GM12878 (cell line): ENCODE measurements around the gene GPR108.

ENCODE experiments used
- CTCF ChIP-seq, 3 experiments: IDR thresholded peaks in 2 of 3; conservative IDR thresholded peaks in 1 of 3; 2 replicates each; pipeline ENCODE4 v1.5.1; 2011; ENCODE audit warnings: low read depth in 3 of 3, low read length in 3 of 3, mild to moderate bottlenecking in 3 of 3, control low read depth in 2 of 3, moderate library complexity in 2 of 3, inconsistent platforms in 1 of 3, mixed read lengths in 1 of 3; ENCODE audit not compliant: control insufficient read depth in 2 of 3, insufficient read depth in 1 of 3; ENCODE audit errors: extremely low read depth in 1 of 3
- NFYA ChIP-seq: IDR thresholded peaks from 2 replicates; pipeline ENCODE4 v1.6.1; 2011; ENCODE audit warnings: low read depth, mild to moderate bottlenecking, low read length, improper control_type of control experiment, borderline replicate concordance
- POLR2AphosphoS5 ChIP-seq: IDR thresholded peaks from 2 replicates; pipeline ENCODE4 v1.6.1; 2011; ENCODE audit warnings: mild to moderate bottlenecking, low read length, inconsistent platforms
- SMARCA5 ChIP-seq: fragments of 450-650 bp; IDR thresholded peaks from 2 replicates; pipeline ENCODE4 v1.6.1; 2017; ENCODE audit warnings: mild to moderate bottlenecking

- TF ChIP-seq CTCF (IDR thresholded peaks at IDR 0.05 in 2 of 3, conservative IDR thresholded peaks at IDR 0.05 in 1 of 3; ENCODE audit: control insufficient read depth in 2 of 3, extremely low read depth in 1 of 3, insufficient read depth in 1 of 3, low read depth in 3 of 3, low read length in 3 of 3) (no peak), SMARCA5 (no peak), POLR2AphosphoS5 (no peak), NFYA (no peak)
Observed at GRCh38 chr19:6738787-6739389, 1.5 kb upstream of the GPR108 start.
